HG03196 (cell line): ENCODE data around the gene VWA7.
A peak's percentile ranks its signal among the peaks of the same experiment; 100 is the strongest.
"Not testable (repeated sequence)": the region's sequence is repeated elsewhere in the genome, so short reads cannot be mapped to it uniquely, and the experiment has no call there.

Source experiments
- ATAC-seq: cut with Tn5 transposase; IDR thresholded peaks from one replicate; pipeline ENCODE4 v1.9.1; 2021; ENCODE audit not compliant: unreplicated experiment

The VWA7 gene, protein sequence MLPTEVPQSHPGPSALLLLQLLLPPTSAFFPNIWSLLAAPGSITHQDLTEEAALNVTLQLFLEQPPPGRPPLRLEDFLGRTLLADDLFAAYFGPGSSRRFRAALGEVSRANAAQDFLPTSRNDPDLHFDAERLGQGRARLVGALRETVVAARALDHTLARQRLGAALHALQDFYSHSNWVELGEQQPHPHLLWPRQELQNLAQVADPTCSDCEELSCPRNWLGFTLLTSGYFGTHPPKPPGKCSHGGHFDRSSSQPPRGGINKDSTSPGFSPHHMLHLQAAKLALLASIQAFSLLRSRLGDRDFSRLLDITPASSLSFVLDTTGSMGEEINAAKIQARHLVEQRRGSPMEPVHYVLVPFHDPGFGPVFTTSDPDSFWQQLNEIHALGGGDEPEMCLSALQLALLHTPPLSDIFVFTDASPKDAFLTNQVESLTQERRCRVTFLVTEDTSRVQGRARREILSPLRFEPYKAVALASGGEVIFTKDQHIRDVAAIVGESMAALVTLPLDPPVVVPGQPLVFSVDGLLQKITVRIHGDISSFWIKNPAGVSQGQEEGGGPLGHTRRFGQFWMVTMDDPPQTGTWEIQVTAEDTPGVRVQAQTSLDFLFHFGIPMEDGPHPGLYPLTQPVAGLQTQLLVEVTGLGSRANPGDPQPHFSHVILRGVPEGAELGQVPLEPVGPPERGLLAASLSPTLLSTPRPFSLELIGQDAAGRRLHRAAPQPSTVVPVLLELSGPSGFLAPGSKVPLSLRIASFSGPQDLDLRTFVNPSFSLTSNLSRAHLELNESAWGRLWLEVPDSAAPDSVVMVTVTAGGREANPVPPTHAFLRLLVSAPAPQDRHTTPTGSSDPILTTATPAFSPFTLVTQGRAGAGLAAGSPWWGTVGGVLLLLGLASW

DNA sequence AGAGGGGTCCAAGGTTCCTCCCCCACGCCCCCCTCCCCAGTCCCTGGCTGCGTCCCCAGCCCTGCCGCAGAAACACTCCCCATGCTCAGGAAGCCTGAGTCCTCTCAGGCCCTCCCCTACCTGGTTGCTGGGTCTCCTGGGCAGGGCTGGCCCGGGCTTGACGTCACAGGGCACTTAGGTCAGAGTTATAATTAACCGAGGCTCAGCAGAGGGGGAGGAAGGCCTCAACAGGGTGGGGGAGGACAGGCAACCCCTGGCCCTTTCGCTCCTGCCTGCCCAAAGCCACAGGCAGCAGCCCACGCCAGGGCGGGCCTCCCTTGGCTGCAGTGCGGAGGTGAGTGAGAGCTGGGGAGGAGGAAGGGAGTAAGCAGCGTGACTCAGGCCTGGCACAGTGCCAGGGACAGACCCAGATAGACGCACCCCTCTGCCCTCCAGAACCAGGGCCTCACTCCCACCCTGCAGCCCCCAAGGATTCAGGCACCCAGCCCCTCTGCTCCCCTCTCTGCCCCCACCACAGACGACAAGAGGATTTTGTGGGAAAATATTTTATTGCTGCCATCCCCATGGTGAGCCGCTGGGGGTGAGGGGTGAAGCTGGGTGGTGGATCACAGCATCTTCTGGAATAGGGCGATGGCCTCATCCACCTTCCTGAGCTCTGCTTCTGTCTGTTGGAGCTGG, at the start of gene VWA7:
Gene VWA7, minus strand, starts transcription at position 340 of the 678 bp plus-strand sequence. CDS start 549 bp downstream, outside the sequence.
- peak; percentile 55 for ATAC-seq

DNA sequence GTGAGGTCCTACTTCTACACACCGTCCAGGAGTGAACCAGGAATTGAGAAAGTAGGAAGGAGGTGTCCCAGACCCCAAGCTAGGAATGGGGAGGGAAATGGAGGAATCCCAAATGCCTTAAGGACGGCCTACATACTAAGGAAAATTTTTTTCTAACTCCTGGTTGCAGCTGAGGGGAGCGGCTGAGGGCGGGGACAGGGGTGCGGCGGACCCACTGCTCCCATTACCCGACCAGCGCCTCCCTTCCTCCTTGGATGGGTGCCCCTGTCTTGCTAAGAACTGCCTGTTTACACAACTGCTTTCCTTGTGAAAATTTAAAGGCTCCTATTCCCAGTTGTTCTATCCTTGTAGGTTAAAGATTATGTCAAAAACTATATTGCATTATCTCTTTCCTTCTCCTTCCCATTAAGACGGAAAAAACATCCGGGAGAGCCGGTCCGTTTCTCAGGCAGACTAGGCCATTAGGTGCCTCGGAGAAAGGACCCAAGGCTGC, 49.7 kb upstream of the VWA7 start:
- ATAC-seq, result no peak

DNA sequence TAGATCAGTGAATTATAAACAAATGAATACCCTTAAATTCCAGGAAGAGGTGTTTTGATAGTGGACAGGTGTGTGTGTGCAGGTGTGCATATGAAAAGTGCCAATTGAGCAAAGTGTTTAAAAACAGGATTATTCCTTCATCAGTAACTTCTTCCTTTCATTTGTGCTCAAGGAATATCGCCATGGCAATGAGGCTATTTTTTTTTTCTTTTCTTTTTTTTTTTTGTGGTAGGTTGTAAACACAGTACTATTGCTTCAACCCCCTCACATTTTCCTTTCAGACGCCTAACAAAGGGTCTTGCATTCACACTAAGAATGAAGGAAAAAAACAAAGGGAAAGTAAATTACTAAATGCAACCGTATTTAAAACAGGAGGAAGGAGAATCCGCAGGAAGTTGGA, 48.4 kb upstream of the VWA7 start:
- ATAC-seq, result no peak

DNA sequence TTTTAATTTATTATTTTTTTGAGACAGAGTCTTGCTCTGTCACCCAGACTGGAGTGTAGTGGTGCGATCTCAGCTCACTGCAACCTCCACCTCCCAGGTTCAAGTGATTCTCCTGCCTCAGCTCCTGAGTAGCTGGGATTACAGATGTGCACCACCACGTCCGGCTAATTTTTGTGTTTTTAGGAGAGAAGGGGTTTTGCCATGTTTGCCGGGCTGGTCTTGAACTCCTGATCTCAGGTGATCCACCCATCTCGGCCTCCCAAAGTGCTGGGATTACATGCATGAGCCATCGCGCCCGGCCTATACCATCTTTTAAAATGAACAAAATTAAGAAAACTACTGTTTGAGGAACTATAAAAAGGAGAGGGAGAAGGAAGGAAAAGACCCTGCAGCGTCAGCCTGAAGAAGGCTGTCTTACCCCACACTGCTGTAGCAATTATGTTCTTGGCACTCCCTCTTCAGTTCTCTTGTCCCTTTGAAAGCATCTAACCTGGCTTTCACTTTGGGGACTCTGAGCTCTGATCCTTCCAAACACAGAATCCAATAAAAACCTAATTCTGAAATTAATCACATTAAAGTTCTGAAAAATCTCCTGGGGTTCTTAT, 46.6 kb upstream of the VWA7 start:
- not testable (repeated sequence) for ATAC-seq

DNA sequence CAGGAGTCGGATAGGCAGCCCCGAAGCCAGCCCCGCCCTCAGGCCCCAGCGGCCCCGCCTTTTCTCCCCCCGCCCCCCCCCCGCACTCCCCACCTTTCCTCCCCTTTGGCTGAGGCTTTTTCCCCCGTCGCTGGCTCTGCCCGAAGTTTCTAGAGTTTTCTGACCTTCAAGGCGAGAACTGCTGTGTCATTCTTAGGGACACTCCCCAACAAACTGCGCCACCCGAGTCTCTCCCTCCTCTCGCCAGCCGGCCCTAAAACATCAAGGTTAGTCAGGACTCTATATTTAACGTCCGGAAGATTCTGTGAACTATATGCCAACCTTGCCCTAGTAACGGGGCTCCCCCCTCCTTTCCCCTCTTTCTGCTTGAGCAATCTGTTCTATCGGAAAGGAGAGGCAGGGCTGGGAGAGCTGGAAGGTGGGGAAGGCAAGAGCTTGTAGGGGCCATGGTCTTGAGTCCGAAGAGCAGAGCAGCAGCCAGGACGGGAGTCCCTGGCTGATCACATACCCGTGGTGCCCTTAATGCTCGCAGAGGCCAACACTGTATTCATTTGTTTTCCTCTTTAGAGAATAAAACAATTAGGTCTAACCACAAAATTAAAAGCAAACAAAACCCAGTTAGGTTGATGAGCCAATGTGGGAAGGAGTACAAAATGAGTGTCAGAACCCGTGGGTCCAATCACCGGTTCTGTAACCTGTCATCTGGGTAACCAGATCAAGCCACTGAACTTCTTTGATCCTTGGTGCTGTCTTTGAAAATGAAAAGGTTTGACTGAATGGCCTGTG, 45.1 kb upstream of the VWA7 start:
- peak; percentile 39 for ATAC-seq

DNA sequence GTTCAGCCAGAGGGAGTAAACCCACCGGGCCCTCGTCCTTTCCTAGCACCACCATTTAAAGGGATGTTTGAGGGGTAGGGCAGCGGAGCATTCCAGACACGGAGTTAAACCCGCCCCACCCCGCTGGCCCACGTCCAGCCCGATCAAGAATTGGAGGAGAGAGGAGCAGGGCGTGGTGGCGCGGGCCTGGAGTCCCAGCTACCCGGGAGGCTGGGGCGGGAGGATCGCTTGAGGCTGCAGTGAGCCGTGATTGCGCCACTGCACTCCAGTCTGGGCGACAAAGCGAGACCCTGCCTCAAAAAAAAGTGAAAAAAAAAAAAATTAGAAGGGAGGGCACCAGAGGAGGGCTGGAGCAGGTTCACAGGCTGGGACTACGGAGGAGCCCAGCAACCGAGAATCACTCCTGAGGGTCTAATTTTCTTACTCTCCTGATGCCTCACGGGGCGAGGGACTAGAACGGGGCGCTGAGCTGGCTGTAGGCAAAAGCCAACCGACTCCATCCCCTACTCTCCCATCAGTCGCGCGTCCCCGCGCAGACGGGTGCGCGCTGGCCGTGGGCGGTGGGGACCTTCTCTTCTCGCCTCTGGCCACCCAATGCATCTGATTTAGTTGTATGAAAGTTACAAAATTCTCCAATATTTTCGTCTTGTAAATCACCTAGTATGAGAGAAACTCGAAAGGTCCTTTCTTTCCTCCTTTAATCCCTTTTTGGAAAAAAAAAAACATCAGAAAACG, 44.3 kb upstream of the VWA7 start:
- peak; percentile 26 for ATAC-seq

DNA sequence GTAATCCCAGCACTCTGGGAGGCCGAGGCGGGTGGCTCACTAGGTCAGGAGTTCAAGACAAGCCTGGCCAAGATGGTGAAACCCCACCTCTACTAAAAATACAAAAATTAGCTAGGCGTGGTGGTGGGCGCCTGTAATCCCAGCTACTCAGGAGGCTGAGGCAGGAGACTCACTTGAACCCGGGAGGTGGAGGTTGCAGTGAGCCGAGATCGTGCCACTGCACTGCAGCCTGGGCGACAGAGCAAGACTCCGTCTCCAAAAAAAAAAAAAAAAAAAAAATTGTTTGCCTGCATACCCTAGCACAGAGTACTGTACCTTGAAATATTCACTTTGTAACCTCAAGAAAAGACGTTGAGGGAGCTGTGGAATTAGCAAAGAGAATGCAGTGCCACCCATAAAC, 43.3 kb upstream of the VWA7 start:
- not testable (repeated sequence) for ATAC-seq

DNA sequence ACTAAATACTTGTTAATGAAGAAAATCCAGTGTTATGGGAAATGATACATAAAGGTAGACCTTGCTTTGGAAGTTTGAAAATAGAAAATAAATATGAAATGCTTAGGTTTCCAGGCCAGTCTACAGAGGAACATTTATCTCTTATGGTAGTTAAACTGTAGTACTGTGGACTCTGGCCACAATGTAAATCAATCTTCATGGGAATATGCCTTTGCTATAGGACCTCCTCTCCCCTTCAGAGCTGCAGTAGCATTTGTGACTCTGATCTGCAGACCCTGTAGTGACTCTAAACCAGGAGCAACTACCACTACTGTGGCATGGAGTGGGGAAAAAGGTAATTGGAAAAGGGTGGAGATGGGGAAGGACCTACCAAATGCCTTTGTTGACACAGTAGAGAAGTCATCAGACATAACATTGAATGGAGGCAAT, 42.8 kb upstream of the VWA7 start:
- no peak for ATAC-seq

DNA sequence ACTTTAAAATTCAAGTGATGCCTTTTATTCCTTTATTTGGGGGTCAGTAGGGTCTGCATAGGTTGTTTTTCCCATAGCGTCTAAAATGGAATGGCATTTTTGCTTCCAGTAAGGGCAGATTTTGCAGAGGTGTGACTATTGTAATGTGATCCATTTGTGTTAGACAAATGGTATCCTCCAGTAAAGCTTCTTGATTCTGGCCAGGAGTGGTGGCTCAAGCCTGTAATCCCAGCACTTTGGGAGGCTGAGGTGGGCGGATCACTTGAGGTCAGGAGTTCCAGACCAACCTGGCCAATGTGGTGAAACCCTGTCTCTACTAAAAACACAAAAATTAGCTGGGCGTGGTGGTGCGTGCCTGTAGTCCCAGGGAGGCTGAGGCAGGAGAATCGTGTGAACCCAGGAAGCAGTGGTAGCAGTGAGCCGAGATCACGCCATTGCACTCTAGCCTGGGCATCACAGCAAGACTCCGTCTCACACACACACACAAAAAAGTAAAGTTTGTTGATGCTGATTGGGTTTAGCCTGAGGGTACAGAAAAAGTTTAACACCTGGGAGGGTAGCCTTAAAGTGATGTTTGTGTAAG, 40.9 kb upstream of the VWA7 start:
- not testable (repeated sequence) for ATAC-seq

DNA sequence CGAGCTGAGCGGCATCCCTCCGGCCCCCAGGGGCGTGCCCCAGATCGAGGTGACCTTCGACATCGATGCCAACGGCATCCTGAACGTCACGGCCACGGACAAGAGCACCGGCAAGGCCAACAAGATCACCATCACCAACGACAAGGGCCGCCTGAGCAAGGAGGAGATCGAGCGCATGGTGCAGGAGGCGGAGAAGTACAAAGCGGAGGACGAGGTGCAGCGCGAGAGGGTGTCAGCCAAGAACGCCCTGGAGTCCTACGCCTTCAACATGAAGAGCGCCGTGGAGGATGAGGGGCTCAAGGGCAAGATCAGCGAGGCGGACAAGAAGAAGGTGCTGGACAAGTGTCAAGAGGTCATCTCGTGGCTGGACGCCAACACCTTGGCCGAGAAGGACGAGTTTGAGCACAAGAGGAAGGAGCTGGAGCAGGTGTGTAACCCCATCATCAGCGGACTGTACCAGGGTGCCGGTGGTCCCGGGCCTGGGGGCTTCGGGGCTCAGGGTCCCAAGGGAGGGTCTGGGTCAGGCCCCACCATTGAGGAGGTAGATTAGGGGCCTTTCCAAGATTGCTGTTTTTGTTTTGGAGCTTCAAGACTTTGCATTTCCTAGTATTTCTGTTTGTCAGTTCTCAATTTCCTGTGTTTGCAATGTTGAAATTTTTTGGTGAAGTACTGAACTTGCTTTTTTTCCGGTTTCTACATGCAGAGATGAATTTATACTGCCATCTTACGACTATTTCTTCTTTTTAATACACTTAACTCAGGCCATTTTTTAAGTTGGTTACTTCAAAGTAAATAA, 40.2 kb upstream of the VWA7 start:
- ATAC-seq, result not testable (repeated sequence)

DNA sequence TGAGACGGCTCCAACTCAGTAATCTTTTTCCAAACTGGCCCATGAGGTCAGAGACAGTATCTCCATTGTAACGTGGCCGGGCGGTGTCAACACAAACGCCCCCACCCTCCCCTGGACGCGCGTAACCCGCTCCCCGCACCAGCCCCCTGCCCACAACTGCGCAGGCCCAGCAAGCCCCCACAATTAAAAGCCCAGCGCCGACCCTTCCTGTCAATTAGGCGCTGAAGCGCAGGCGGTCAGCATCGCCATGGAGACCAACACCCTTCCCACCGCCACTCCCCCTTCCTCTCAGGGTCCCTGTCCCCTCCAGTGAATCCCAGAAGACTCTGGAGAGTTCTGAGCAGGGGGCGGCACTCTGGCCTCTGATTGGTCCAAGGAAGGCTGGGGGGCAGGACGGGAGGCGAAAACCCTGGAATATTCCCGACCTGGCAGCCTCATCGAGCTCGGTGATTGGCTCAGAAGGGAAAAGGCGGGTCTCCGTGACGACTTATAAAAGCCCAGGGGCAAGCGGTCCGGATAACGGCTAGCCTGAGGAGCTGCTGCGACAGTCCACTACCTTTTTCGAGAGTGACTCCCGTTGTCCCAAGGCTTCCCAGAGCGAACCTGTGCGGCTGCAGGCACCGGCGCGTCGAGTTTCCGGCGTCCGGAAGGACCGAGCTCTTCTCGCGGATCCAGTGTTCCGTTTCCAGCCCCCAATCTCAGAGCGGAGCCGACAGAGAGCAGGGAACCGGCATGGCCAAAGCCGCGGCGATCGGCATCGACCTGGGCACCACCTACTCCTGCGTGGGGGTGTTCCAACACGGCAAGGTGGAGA, 38.1 kb upstream of the VWA7 start, which contains the start of the genes HSPA1A and HSPA1L:
Gene HSPA1A, plus strand, starts transcription at position 519 of the 814 bp plus-strand sequence. Its CDS starts 214 bp downstream, at position 733.
Gene HSPA1L, minus strand, starts transcription at position 259 of the 814 bp plus-strand sequence. CDS start 3,311 bp downstream, outside the sequence.
- ATAC-seq, result no peak

DNA sequence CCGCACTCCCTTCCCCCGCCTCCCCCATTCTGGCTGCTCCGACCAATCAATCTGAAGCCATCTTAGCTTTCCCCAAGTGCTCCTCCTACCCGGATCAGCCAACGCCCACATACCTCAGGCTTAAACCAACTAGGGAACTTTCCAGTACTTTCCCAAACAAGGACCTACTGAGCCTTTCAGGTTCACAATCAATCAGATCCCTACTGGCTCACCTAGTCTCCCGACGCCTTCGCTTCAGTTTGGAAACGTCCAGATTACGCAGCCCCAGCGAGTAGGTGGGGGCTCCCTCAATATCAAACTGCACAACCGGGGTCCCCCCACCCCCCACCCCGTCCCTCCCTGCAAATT, 37.5 kb upstream of the VWA7 start:
- peak; percentile 34 for ATAC-seq

DNA sequence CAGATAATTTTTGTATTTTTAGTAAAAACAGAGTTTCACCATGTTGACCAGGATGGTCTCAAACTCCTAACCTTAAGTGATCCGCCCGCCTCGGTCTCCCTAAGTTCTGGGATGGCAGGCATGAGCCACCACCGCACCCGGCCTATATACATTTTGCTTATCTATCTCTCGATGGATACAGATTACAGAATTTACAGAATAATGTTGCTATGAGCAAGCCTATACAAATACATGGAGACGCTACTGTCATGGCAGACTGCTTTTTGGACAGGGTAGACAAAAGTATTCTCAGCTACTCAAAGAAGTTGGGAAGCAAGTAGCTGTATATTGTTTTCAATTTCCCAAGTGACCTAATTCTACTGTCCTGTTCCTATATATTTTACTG, 36.3 kb upstream of the VWA7 start:
- no peak for ATAC-seq

DNA sequence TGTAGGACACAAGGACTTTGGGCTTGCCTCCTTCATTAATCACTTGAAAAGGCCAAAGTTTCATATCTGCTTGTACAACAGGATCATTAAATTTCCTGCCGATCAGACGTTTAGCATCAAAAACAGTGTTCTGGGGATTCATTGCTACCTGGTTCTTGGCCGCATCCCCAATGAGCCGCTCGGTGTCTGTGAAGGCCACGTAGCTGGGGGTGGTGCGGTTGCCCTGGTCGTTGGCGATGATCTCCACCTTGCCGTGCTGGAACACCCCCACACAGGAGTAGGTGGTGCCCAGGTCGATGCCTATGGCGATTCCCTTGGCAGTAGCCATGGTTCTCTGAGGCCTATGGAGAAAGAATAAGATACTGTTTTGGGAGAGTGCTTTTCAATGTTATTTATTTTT, 34.5 kb upstream of the VWA7 start:
- no peak for ATAC-seq

DNA sequence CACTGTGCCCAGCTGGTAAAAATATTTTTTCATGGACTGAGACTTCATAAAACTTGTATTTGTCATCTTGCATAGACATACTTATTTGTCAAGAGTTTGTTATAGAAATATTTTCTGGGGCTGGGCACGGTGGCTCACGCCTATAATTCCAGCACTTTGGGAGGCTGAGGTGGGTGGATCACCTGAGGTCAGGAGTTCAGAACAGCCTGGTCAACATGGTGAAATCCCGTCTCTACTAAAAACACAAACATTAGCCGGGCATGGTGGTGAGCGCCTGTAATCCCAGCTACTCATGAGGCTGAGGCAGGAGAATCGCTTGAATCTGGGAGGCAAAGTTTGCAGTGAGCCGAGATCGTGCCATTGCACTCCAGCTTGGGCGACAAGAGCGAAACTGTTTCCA, 31.5 kb upstream of the VWA7 start:
- not testable (repeated sequence) for ATAC-seq

DNA sequence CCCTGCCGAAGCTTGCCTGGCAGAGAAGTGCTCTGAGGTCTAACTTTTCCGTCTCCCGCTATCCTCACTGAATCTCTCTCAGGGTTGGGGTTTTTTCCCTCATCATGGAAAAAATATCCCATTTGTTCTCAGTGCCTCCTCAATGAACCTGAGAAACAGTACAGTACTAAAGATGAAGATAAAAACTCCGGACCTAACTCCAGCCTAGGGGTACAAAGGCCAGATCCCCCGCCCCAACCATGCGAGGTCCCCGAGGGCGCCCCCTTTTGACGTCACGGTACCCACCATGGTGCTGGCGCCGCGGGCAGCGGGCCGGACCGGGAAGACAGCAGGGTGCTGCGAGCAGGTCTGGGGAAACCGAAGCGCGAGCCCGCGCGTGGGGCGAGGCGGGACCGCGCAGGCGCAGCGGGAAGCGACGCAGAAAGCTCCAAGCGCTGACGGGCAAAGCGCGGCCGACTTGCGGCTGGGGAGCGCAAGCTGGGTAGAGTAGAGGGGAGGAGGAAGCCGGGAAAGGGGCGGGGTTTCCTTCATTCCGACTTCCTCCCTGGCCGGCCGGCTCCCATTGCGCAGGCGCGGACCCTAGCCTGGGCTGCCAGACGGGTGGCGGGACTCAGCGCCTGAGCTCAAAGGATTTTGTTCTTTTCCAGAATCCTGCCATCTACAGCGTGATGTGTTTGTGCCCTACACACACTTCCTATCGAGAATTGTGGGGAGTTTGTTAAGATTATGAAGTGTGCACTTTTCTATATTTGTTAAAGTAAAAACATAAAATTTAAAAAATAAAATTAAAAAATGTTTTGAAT, 29.5 kb upstream of the VWA7 start, which contains the start of gene LSM2:
Gene LSM2, minus strand, starts transcription at position 497 of the 803 bp plus-strand sequence. Its CDS starts 209 bp downstream, at position 288.
- peak; percentile 83 for ATAC-seq
